Panc1 (cell line): ENCODE data around the gene CCDC144A. TPM values are rescaled to one million over a fixed set of nuclear protein-coding genes. Genes with fewer than 3 reads are reported as not detected.

Source experiments
- ATAC-seq: fragments of 200-7000 bp; cut with Tn5 transposase; 2 replicates; pipeline ENCODE4 v1.9.1; 2020; ENCODE audit warnings: mild to moderate bottlenecking, moderate library complexity
- BruUV-seq: library from RNA; stranded (reverse); fragments of 400-500 nt; replicated peaks from 2 replicates; lab custom pipeline; 2021; lab: Mats Ljungman, UMichigan
- CTCF ChIA-PET: fragments of 300-600 bp; sonication (Branson Sonifier 250); formaldehyde crosslinking; loops from one replicate; lab custom pipeline; 2022; ENCODE audit warnings: antibody characterized with exemption; lab: Charles Lee
- POLR2A ChIA-PET: fragments of 300-600 bp; sonication (Branson Sonifier 250); formaldehyde crosslinking; loops from one replicate; lab custom pipeline; 2022; ENCODE audit warnings: antibody characterized with exemption; lab: Charles Lee
- DNase-seq: peaks from one replicate; pipeline ENCODE4 v3.0.0-alpha.2; 2010; ENCODE audit warnings: low read depth, low spot score
- H3K27ac ChIP-seq: 2 replicates; pipeline ENCODE4 v1.5.1; 2011; ENCODE audit warnings: mild to moderate bottlenecking, low read length, inconsistent platforms
- H3K27me3 ChIP-seq: fragments of 200-500 bp; sonication (Bioruptor generic); 2 replicates; pipeline ENCODE4 v1.6.0; 2014; ENCODE audit warnings: low read length, inconsistent platforms; ENCODE audit not compliant: control insufficient read depth, insufficient read depth
- H3K36me3 ChIP-seq: fragments of 200-500 bp; sonication (Bioruptor generic); 2 replicates; pipeline ENCODE4 v1.5.1; 2014; ENCODE audit warnings: inconsistent platforms, mild to moderate bottlenecking, low read length, moderate library complexity; ENCODE audit not compliant: control insufficient read depth, insufficient read depth
- H3K4me1 ChIP-seq: 2 replicates; pipeline ENCODE4 v1.5.1; 2011; ENCODE audit warnings: inconsistent platforms, mild to moderate bottlenecking, low read length, moderate library complexity; ENCODE audit not compliant: control insufficient read depth, insufficient read depth
- H3K4me3 ChIP-seq, 2 experiments: 2 replicates each; pipeline ENCODE4 v1.5.1; 2011 to 2012; ENCODE audit warnings: low read depth in 2 of 2, low read length in 2 of 2, mild to moderate bottlenecking in 2 of 2, inconsistent platforms in 1 of 2, moderate library complexity in 1 of 2
- H3K9me3 ChIP-seq: fragments of 200-500 bp; sonication (Bioruptor generic); 2 replicates; pipeline ENCODE4 v1.5.1; 2014; ENCODE audit warnings: low read depth, mild to moderate bottlenecking, inconsistent platforms, low read length, moderate library complexity; ENCODE audit not compliant: control insufficient read depth, insufficient read depth
- CTCF ChIP-seq: fragments of 450-650 bp; IDR thresholded peaks from 2 replicates; pipeline ENCODE4 v1.5.1; 2017; ENCODE audit warnings: mild to moderate bottlenecking
- POLR2AphosphoS5 ChIP-seq: IDR thresholded peaks from 2 replicates; pipeline ENCODE4 v1.6.1; 2012; ENCODE audit warnings: mild to moderate bottlenecking, low read depth, low read length, moderate library complexity
- REST ChIP-seq, 2 experiments: IDR thresholded peaks; 2 replicates each; pipeline ENCODE4 v1.6.1; 2011 to 2012; ENCODE audit warnings: low read depth in 2 of 2, control low read depth in 1 of 2, low read length in 1 of 2, mild to moderate bottlenecking in 1 of 2, moderate library complexity in 1 of 2; ENCODE audit not compliant: insufficient read depth in 1 of 2
- SIN3A ChIP-seq: IDR thresholded peaks from 2 replicates; pipeline ENCODE4 v1.6.1; 2012; ENCODE audit warnings: low read depth, mild to moderate bottlenecking, low read length, moderate library complexity, borderline replicate concordance; ENCODE audit not compliant: insufficient read depth
- TCF7L2 ChIP-seq: IDR thresholded peaks from 2 replicates; pipeline ENCODE4 v1.6.1; 2011; ENCODE audit warnings: mild to moderate bottlenecking, low read depth, low read length, inconsistent platforms
- in situ Hi-C: cut with HindIII; loops from 2 replicates; pipeline ENCODE4 v1.10.0; 2016; ENCODE audit warnings: low sequenced_read_pairs, low pct_unique_long_range_greater_than_20kb
- intact Hi-C: fragments of 100-400 bp; cut with micrococcal nuclease; formaldehyde crosslinking; loops from one replicate; pipeline ENCODE4 v1.10.0; 2022; ENCODE audit not compliant: unreplicated experiment
- total RNA-seq: library from RNA; stranded (reverse); gene quantifications from one replicate; pipeline ENCODE4 v1.2.1, GENCODE V29; 2021; ENCODE audit not compliant: unreplicated experiment

CCDC144A gene
- total RNA-seq, 1 experiment from 2014 or later, result 0.57 TPM

GRCh38 chr17:16818821-16819683, 129.0 kb downstream of the CCDC144A start:
- in situ Hi-C loops (no loop called here), intact Hi-C loops (no loop called here)
- H3K27me3 ChIP-seq, result no peaks in the 10 kb centered on the region
- POLR2A ChIA-PET, result no interaction called here
- no TSS peak for BruUV-seq
- no peaks in the 10 kb centered on the region for H3K4me1 ChIP-seq
- H3K4me3 ChIP-seq, result no peak overlapping the region
- no peaks in the 10 kb centered on the region for H3K9me3 ChIP-seq
- DNase-seq (no peak), ATAC-seq (no peak)
- H3K27ac ChIP-seq, result no peak overlapping the region
- H3K36me3 ChIP-seq, result no peaks in the 10 kb centered on the region
- TF ChIP-seq REST (IDR thresholded peaks at IDR 0.05; ENCODE audit: insufficient read depth in 1 of 2, low read depth in 2 of 2, low read length in 1 of 2) (no peak), SIN3A (no peak), POLR2AphosphoS5 (no peak), CTCF (no peak), TCF7L2 (no peak)
- CTCF ChIA-PET, result no interaction called here

- no peak overlapping the region for H3K27ac ChIP-seq
- DNase-seq (no peak), ATAC-seq (no peak)
- in situ Hi-C loops (no loop called here), intact Hi-C loops (no loop called here)
- ChIA-PET CTCF (no interaction called here), POLR2A (interaction anchor here (0.6 kb wide), 1 partner anchor 25 kb away, joined by 8 read pairs; no protein-coding TSS in a partner anchor)
- no peak for TF ChIP-seq TCF7L2
- TF ChIP-seq POLR2AphosphoS5, result no peak
- TF ChIP-seq REST (IDR thresholded peaks at IDR 0.05; ENCODE audit: insufficient read depth in 1 of 2, low read depth in 2 of 2, low read length in 1 of 2), result no peak
- no peak for TF ChIP-seq SIN3A
- no peak for TF ChIP-seq CTCF
- no peaks in the 10 kb centered on the region for H3K27me3 ChIP-seq
- no peaks in the 10 kb centered on the region for H3K36me3 ChIP-seq
- H3K9me3 ChIP-seq, result no peaks in the 10 kb centered on the region
- BruUV-seq, result no TSS peak
- no peak overlapping the region for H3K4me3 ChIP-seq
- H3K4me1 ChIP-seq, result no peaks in the 10 kb centered on the region
Measured at GRCh38 chr17:16820161-16820877, 130.3 kb downstream of the CCDC144A start.
